K562 (cell line): ENCODE measurements around the gene CACNB2. TPM values are rescaled to one million over a fixed set of nuclear protein-coding genes. Genes with fewer than 3 reads are reported as not detected.

Experiments used
- JUND ChIP-seq, 2 experiments: IDR thresholded peaks; 2 replicates in 1 of 2; 3 replicates in 1 of 2; pipeline ENCODE4 v1.6.1; 2011; ENCODE audit warnings: borderline replicate concordance in 2 of 2, low read depth in 2 of 2, low read length in 2 of 2, improper control_type of control experiment in 1 of 2, missing biosample characterization in 1 of 2, missing genetic modification characterization in 1 of 2, missing genetic modification reagents in 1 of 2
- ZBTB49 ChIP-seq: sonication (generic); formaldehyde crosslinking; IDR thresholded peaks from 2 replicates; pipeline ENCODE4 v1.8.0; 2022; ENCODE audit warnings: missing genetic modification reagents, mild to moderate bottlenecking, borderline replicate concordance
- polyA plus RNA-seq, 8 experiments: library from polyadenylated mRNA; depleted of rRNA in 4 of 8; stranded (reverse) in 5 of 8; unstranded in 3 of 8; fragments of >200 nt; fragmentation: Nextera tagmentation in 2 of 8; fragmentation: Illumina TruSeq in 1 of 8; extraction: Ambion mirVana in 2 of 8; extraction: Trizol in 1 of 8; gene quantifications; 2 replicates each; pipeline versions ENCODE4 v1.2.1 to v1.2.3, GENCODE V29; 2011 to 2014; ENCODE audit warnings: inconsistent platforms in 1 of 8, missing spikeins in 1 of 8
- total RNA-seq, 7 experiments: library from RNA; depleted of rRNA in 6 of 7; stranded (reverse); fragments of >200 nt in 6 of 7; fragmentation: Illumina TruSeq in 2 of 7; extraction: Trizol in 2 of 7; gene quantifications; 2 replicates each; pipeline versions ENCODE4 v1.2.1 to v1.2.3, GENCODE V29; 2011 to 2021; ENCODE audit warnings: low replicate concordance in 1 of 7
- TF ChIP-seq, protein P1 (sequence below): sonication (generic); formaldehyde crosslinking; IDR thresholded peaks from 2 replicates; pipeline ENCODE4 v1.8.0; 2022; ENCODE audit warnings: mild to moderate bottlenecking, low read depth, missing genetic modification reagents
- TF ChIP-seq, protein P2 (sequence below): fragments of 450-650 bp; IDR thresholded peaks from 2 replicates; pipeline ENCODE4 v1.6.1; 2016; ENCODE audit warnings: borderline replicate concordance
- TF ChIP-seq, protein P3 (sequence below), 3 experiments: IDR thresholded peaks in 2 of 3; conservative IDR thresholded peaks in 1 of 3; 2 replicates each; pipeline ENCODE4 v1.5.1; 2011 to 2012; ENCODE audit warnings: low read length in 3 of 3, mild to moderate bottlenecking in 3 of 3, control low read depth in 2 of 3, improper control_type of control experiment in 1 of 3, inconsistent platforms in 1 of 3, low read depth in 1 of 3, mixed read lengths in 1 of 3, moderate library complexity in 1 of 3; ENCODE audit not compliant: insufficient read depth in 2 of 3

CACNB2 gene
- total and polyA plus RNA-seq, 9 of the 15 experiments (the other 6 are each of a cell fraction or from before 2014, with no cell fraction given), result 1.8 to 2.2 TPM; not detected in 7

GRCh38 chr10:18498998-18499397, 358.8 kb downstream of the CACNB2 start (continued):
- no peak for TF ChIP-seq ZBTB49 (CRISPR knock-in tag)
- TF ChIP-seq JUND (IDR thresholded peaks at IDR 0.05; ENCODE audit: borderline replicate concordance, low read depth, low read length), result no peak
- no peak for TF ChIP-seq JUND (tag; IDR thresholded peaks at IDR 0.05; ENCODE audit: borderline replicate concordance, low read depth, low read length)
- TF ChIP-seq, protein P1, sequence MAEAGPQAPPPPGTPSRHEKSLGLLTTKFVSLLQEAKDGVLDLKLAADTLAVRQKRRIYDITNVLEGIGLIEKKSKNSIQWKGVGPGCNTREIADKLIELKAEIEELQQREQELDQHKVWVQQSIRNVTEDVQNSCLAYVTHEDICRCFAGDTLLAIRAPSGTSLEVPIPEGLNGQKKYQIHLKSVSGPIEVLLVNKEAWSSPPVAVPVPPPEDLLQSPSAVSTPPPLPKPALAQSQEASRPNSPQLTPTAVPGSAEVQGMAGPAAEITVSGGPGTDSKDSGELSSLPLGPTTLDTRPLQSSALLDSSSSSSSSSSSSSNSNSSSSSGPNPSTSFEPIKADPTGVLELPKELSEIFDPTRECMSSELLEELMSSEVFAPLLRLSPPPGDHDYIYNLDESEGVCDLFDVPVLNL (CRISPR knock-in tag), result no peak
- TF ChIP-seq, protein P2, sequence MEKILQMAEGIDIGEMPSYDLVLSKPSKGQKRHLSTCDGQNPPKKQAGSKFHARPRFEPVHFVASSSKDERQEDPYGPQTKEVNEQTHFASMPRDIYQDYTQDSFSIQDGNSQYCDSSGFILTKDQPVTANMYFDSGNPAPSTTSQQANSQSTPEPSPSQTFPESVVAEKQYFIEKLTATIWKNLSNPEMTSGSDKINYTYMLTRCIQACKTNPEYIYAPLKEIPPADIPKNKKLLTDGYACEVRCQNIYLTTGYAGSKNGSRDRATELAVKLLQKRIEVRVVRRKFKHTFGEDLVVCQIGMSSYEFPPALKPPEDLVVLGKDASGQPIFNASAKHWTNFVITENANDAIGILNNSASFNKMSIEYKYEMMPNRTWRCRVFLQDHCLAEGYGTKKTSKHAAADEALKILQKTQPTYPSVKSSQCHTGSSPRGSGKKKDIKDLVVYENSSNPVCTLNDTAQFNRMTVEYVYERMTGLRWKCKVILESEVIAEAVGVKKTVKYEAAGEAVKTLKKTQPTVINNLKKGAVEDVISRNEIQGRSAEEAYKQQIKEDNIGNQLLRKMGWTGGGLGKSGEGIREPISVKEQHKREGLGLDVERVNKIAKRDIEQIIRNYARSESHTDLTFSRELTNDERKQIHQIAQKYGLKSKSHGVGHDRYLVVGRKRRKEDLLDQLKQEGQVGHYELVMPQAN, result no peak
- TF ChIP-seq, protein P3, sequence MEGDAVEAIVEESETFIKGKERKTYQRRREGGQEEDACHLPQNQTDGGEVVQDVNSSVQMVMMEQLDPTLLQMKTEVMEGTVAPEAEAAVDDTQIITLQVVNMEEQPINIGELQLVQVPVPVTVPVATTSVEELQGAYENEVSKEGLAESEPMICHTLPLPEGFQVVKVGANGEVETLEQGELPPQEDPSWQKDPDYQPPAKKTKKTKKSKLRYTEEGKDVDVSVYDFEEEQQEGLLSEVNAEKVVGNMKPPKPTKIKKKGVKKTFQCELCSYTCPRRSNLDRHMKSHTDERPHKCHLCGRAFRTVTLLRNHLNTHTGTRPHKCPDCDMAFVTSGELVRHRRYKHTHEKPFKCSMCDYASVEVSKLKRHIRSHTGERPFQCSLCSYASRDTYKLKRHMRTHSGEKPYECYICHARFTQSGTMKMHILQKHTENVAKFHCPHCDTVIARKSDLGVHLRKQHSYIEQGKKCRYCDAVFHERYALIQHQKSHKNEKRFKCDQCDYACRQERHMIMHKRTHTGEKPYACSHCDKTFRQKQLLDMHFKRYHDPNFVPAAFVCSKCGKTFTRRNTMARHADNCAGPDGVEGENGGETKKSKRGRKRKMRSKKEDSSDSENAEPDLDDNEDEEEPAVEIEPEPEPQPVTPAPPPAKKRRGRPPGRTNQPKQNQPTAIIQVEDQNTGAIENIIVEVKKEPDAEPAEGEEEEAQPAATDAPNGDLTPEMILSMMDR (IDR thresholded peaks at IDR 0.05 in 2 of 3, conservative IDR thresholded peaks at IDR 0.05 in 1 of 3; ENCODE audit: insufficient read depth in 2 of 3, low read depth in 1 of 3, low read length in 3 of 3), result no peak
- TF ChIP-seq, all 486 proteins: peak for 0
